Neutrophil (primary cell): ENCODE data around the gene BOC.

ENCODE experiments used
- H3K27ac ChIP-seq: fragments of 200-600 bp; sonication (generic); 2 replicates; pipeline ENCODE4 v1.5.1; 2016; ENCODE audit warnings: mild to moderate bottlenecking, moderate library complexity
- H3K27me3 ChIP-seq: fragments of 200-600 bp; sonication (generic); 2 replicates; pipeline ENCODE4 v1.6.0; 2016; ENCODE audit warnings: mild to moderate bottlenecking
- H3K36me3 ChIP-seq: fragments of 200-600 bp; sonication (generic); 2 replicates; pipeline ENCODE4 v1.5.1; 2017
- H3K4me1 ChIP-seq, 2 experiments: fragments of 200-600 bp in 1 of 2; sonication (generic) in 1 of 2; 1 replicate in 1 of 2; 2 replicates in 1 of 2; pipeline versions ENCODE4 v1.5.1 to v1.6.1; 2013 to 2016; ENCODE audit warnings: low read depth in 1 of 2, low read length in 1 of 2, mild to moderate bottlenecking in 1 of 2, moderate library complexity in 1 of 2; ENCODE audit not compliant: control insufficient read depth in 1 of 2, insufficient read depth in 1 of 2
- H3K4me3 ChIP-seq, 2 experiments: fragments of 200-600 bp in 1 of 2; sonication (generic) in 1 of 2; 1 replicate in 1 of 2; 2 replicates in 1 of 2; pipeline ENCODE4 v1.5.1; 2013 to 2016; ENCODE audit warnings: low read depth in 1 of 2, low read length in 1 of 2, mild to moderate bottlenecking in 1 of 2, moderate library complexity in 1 of 2
- H3K9me3 ChIP-seq: fragments of 200-600 bp; sonication (generic); 2 replicates; pipeline ENCODE4 v1.5.1; 2016
- TF ChIP-seq, protein P1 (sequence below): fragments of 200-600 bp; sonication (generic); IDR thresholded peaks from 2 replicates; pipeline ENCODE4 v1.5.1; 2016; ENCODE audit warnings: antibody characterized with exemption

The BOC gene

DNA sequence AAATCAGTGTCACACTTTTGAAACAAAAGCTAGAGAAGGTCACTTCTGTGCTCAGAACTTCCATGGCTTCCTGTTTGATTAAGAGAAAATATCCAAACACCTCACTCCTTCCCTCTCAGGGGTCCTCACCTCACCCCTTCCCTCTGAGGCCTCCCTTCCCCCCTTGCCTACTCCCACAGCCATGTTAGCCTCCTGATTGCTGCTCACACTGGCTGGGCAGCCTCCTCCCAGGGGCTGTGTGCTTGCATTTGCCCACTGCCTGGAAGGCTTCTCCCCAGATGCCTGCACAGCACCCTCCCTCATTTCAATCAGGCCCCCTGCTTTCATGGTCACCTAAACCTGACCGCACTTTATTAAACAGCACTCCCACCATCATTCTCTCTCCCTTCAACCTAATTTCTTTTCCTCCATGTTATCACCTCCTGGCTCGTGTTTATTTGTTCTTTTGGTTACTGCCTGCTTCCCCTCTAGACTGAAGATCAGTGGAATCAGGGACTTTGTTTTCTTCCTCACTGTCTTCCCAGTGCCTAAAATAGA is 10.4 kb downstream of the BOC start:
- H3K4me3 ChIP-seq, result no peak overlapping the region
- H3K27ac ChIP-seq, result no peak overlapping the region
- peaks cover 50% of the 10 kb centered on the region for H3K27me3 ChIP-seq
- no peaks in the 10 kb centered on the region for H3K4me1 ChIP-seq
- no peaks in the 10 kb centered on the region for H3K36me3 ChIP-seq
- TF ChIP-seq, protein P1, sequence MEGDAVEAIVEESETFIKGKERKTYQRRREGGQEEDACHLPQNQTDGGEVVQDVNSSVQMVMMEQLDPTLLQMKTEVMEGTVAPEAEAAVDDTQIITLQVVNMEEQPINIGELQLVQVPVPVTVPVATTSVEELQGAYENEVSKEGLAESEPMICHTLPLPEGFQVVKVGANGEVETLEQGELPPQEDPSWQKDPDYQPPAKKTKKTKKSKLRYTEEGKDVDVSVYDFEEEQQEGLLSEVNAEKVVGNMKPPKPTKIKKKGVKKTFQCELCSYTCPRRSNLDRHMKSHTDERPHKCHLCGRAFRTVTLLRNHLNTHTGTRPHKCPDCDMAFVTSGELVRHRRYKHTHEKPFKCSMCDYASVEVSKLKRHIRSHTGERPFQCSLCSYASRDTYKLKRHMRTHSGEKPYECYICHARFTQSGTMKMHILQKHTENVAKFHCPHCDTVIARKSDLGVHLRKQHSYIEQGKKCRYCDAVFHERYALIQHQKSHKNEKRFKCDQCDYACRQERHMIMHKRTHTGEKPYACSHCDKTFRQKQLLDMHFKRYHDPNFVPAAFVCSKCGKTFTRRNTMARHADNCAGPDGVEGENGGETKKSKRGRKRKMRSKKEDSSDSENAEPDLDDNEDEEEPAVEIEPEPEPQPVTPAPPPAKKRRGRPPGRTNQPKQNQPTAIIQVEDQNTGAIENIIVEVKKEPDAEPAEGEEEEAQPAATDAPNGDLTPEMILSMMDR, result no peak
- H3K9me3 ChIP-seq, result no peaks in the 10 kb centered on the region

DNA sequence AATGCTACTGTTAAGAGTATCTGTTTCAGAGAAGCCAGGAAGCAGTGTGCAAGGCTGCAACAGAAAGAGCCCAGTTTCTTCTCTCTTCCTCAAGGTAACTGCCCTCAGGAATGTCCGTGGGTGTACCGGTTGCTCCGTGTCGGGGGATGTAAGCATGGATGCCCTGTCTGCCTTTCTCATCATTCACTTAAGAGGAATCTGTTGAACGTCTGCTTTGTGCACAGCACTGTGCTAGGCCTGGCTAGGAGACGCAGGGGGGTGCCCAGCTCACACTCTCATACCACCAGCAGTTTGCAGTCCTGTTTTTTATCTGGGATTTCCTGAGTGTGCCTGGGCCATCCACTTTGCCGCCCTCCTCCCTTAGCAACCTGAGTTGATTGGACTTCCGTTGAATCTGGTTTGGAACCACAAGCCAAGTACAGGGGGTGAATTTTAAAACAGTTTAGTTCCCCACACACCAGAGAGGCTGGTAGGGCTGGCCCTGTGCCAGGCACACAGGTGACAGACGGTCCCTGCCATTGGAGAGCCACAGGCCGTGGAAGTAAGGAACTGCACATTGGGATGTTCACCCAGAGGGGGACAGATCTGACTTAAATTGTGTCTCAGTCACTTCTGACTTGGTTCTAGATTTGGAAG is 11.2 kb downstream of the BOC start:
- H3K27ac ChIP-seq, result no peak overlapping the region
- no peaks in the 10 kb centered on the region for H3K4me1 ChIP-seq
- TF ChIP-seq, protein P1, result no peak
- H3K9me3 ChIP-seq, result no peaks in the 10 kb centered on the region
- H3K27me3 ChIP-seq, result peaks cover 44% of the 10 kb centered on the region
- no peaks in the 10 kb centered on the region for H3K36me3 ChIP-seq
- no peak overlapping the region for H3K4me3 ChIP-seq

DNA sequence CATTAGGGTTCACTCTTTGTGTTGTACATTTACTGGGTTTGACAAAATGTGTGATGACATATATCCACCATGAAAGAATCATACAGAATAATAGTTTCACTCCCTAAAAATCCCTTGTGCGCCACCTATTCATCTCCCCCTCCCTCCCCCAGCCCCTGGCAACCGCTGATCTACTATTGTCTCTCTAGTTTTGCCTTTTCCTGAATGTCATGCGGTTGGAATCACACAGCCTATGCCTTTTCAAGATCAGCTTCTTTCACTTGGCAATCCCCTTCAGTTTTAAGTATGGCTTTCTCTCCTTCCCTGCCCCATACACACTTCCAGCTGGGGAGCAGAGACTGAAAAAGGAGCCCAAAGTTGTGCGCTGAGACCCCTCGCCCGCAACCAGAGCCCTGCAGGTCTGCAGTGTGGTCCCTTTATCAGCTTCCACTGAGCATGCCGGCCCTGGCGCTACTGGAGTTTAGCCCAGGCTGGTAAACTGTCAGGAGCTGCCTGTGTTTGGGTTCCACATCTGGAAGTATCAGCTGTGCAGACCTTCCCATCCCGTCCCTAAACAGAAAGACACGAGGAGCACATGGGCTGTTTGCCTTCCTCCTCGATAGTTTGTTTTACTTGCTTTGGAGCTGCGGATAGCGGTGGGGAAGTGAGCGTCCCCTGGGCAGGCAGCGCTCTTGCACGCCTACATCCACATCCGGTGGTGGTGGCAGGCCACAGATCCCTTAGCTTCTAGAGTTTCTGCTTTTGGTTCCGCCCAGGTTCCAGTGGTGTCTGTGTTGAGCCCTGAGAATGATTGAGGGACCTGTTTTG is 12.3 kb downstream of the BOC start:
- Histone ChIP-seq H3K9me3 (no peaks in the 10 kb centered on the region), H3K4me1 (no peaks in the 10 kb centered on the region), H3K27ac (no peak overlapping the region), H3K36me3 (no peaks in the 10 kb centered on the region), H3K4me3 (no peak overlapping the region), H3K27me3 (peaks cover 35% of the 10 kb centered on the region)
- TF ChIP-seq, protein P1, result no peak

DNA sequence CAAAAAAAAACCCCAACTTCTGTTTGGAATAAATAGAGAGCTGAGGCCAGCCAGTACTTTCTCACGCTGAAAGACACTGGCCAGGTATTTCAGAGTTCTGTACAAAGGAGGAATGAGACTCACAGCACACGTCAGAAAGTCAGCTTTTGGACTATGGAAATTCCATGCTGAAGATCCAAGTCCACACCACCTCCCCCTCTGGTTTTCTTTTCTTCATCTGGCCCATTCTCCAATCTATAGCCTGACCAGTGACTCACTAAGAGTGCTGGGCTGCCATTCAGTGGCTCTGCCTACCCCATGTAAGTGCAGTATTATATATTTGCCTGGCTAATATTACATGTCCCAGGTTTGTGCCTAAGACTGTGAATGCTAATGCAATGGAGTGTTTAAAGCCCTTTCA is 13.9 kb downstream of the BOC start:
- H3K27ac ChIP-seq, result no peak overlapping the region
- H3K4me3 ChIP-seq, result no peak overlapping the region
- no peaks in the 10 kb centered on the region for H3K9me3 ChIP-seq
- TF ChIP-seq, protein P1, result no peak
- no peaks in the 10 kb centered on the region for H3K4me1 ChIP-seq
- H3K36me3 ChIP-seq, result no peaks in the 10 kb centered on the region
- peaks cover 30% of the 10 kb centered on the region for H3K27me3 ChIP-seq

DNA sequence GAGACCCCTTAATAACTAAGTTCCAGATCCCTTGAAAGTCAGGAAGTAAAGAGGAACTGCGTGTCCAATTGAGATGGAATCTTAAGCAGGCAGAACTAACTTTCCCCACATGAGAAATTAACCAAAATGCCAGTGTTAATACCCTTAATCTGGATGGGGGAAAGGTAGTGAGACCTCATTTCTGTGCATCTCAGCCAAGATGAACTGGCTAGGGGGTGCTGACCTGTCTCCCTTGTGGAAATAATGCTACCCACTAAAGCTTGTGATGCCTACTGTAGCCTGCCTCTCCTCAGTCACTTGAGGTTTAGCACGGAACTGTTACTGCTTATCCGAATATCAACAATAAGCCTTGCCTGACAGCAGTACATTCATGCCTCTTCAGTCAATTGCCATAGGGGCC is 15.1 kb downstream of the BOC start:
- Histone ChIP-seq H3K27ac (no peak overlapping the region), H3K9me3 (no peaks in the 10 kb centered on the region), H3K27me3 (peaks cover 29% of the 10 kb centered on the region), H3K4me3 (no peak overlapping the region), H3K36me3 (no peaks in the 10 kb centered on the region), H3K4me1 (no peaks in the 10 kb centered on the region)
- TF ChIP-seq, protein P1, result no peak
